Lung (tissue), 12 donors: ENCODE measurements around the gene GOLIM4. TPM values are rescaled to one million over a fixed set of nuclear protein-coding genes. Genes with fewer than 3 reads are reported as not detected.

ENCODE experiments used
- ATAC-seq: fragments of 200-7000 bp; cut with Tn5 transposase; one replicate; pipeline ENCODE4 v1.9.1; 2020; ENCODE audit warnings: moderate number of reproducible peaks; ENCODE audit not compliant: insufficient read depth, low FRiP score
- DNase-seq, 3 donors: peaks; one replicate each; pipeline ENCODE4 v3.0.0-alpha.2; 2013 to 2017
- H3K27ac ChIP-seq, 2 donors: one replicate each; pipeline ENCODE4 v1.5.1; 2013; ENCODE audit warnings: mild to moderate bottlenecking in 2 of 2, moderate library complexity in 2 of 2, control low read depth in 1 of 2, inconsistent platforms in 1 of 2, low read depth in 1 of 2, low read length in 1 of 2
- H3K27me3 ChIP-seq, 3 donors: one replicate each; pipeline ENCODE4 v1.5.1; 2013; ENCODE audit warnings: low read length in 2 of 3; ENCODE audit not compliant: control insufficient read depth in 3 of 3, insufficient read depth in 3 of 3
- H3K36me3 ChIP-seq, 4 donors: one replicate each; pipeline ENCODE4 v1.5.1; 2013; ENCODE audit warnings: low read length in 4 of 4, mild to moderate bottlenecking in 1 of 4, moderate library complexity in 1 of 4; ENCODE audit not compliant: control insufficient read depth in 4 of 4, insufficient read depth in 4 of 4
- H3K4me1 ChIP-seq, 5 donors: one replicate each; pipeline ENCODE4 v1.5.1; 2013; ENCODE audit warnings: low read length in 5 of 5, mild to moderate bottlenecking in 2 of 5, moderate library complexity in 1 of 5; ENCODE audit not compliant: control insufficient read depth in 5 of 5, insufficient read depth in 5 of 5
- H3K4me3 ChIP-seq: one replicate; pipeline ENCODE4 v1.5.1; 2013; ENCODE audit warnings: mild to moderate bottlenecking, control low read depth, moderate library complexity
- H3K9ac ChIP-seq, 2 donors: one replicate each; pipeline ENCODE4 v1.5.1; 2013; ENCODE audit warnings: low read length in 2 of 2, control low read depth in 1 of 2; ENCODE audit not compliant: insufficient read depth in 1 of 2
- H3K9me3 ChIP-seq, 4 donors: one replicate each; pipeline ENCODE4 v1.5.1; 2013; ENCODE audit warnings: low read length in 3 of 4, mild to moderate bottlenecking in 1 of 4, moderate library complexity in 1 of 4; ENCODE audit not compliant: control insufficient read depth in 4 of 4, insufficient read depth in 3 of 4
- CTCF ChIP-seq: IDR thresholded peaks from 2 replicates; pipeline ENCODE4 v1.5.1; 2012; ENCODE audit warnings: mild to moderate bottlenecking; ENCODE audit errors: control extremely low read depth, extremely low read depth
- WGBS, 2 donors: extraction: QIAGEN DNeasy Blood & Tissue Kit; methylation state at CpG; one replicate each; pipeline ENCODE4 v1.1.7; 2013; 5-methylcytosine and 5-hydroxymethylcytosine counted together
- polyA plus RNA-seq, 2 donors: library from polyadenylated mRNA; stranded (reverse); fragments of 200-250 nt; gene quantifications; one replicate each; pipeline ENCODE4 v1.2.1, GENCODE V29; 2013
- total RNA-seq, 2 donors: library from RNA; depleted of rRNA in 1 of 2; stranded (reverse); fragments of >200 nt in 1 of 2; gene quantifications; one replicate each; pipeline ENCODE4 v1.2.1, GENCODE V29; 2014 to 2021
- donor health status: control.
- donor health status: control.
- donor health status: Bipolar disorder and iron deficiency.
- donor health status: healthy.
- donor health status: DM: yes; HTN: yes; CAD: no.

The GOLIM4 gene
- total and polyA plus RNA-seq, 4 donors = 22.2 to 52.9 (median 33.3) TPM

- no peak for TF ChIP-seq CTCF
- H3K36me3 ChIP-seq = peaks cover 0 to 5% (median 0%) of the 10 kb centered on the region in 4 donors
- H3K9me3 ChIP-seq = no peaks in the 10 kb centered on the region
- H3K4me1 ChIP-seq = peaks cover 0 to 37% (median 0%) of the 10 kb centered on the region in 5 donors
- DNase-seq = no peak
- H3K27ac ChIP-seq = no peak overlapping the region
- ATAC-seq = no peak
- 88% methylated on average over 2 of the region's 2 CpGs for WGBS, 2 donors
- H3K9ac ChIP-seq = no peak overlapping the region
- H3K4me3 ChIP-seq = no peak overlapping the region
- H3K27me3 ChIP-seq = no peaks in the 10 kb centered on the region
Measured at GRCh38 chr3:168081171-168081771, 14.5 kb downstream of the GOLIM4 start.

- ATAC-seq = no peak
- DNase-seq = no peak
- no peaks in the 10 kb centered on the region for H3K9me3 ChIP-seq
- no peaks in the 10 kb centered on the region for H3K27me3 ChIP-seq
- H3K36me3 ChIP-seq = peaks cover 0 to 5% (median 0%) of the 10 kb centered on the region in 4 donors
- no peak for TF ChIP-seq CTCF
- no peak overlapping the region for H3K4me3 ChIP-seq
- 83 to 84% methylated on average over 5 of the region's 5 CpGs for whole genome bisulfite sequencing, 2 donors
- H3K27ac ChIP-seq = no peak overlapping the region
- peaks cover 0 to 34% (median 0%) of the 10 kb centered on the region in 5 donors for H3K4me1 ChIP-seq
- no peak overlapping the region for H3K9ac ChIP-seq
Measured at GRCh38 chr3:168080499-168081170, 15.1 kb downstream of the GOLIM4 start.

- DNase-seq (no peak), ATAC-seq (no peak)
- peaks cover 0 to 29% (median 0%) of the 10 kb centered on the region in 5 donors for H3K4me1 ChIP-seq
- H3K9ac ChIP-seq = no peak overlapping the region
- H3K9me3 ChIP-seq = no peaks in the 10 kb centered on the region
- no peaks in the 10 kb centered on the region for H3K27me3 ChIP-seq
- 87 to 93% methylated on average over 3 of the region's 3 CpGs for WGBS, 2 donors
- no peak overlapping the region for H3K4me3 ChIP-seq
- TF ChIP-seq CTCF = no peak
- H3K27ac ChIP-seq = no peak overlapping the region
- H3K36me3 ChIP-seq = peaks cover 0 to 5% (median 0%) of the 10 kb centered on the region in 4 donors
Measured at GRCh38 chr3:168080022-168080421, 15.7 kb downstream of the GOLIM4 start.
